OCI-LY1 (cell line): ENCODE data around the gene AHI1.

ENCODE experiments used
- H2AFZ ChIP-seq: fragments of 200-600 bp; sonication (generic), shearing (Covaris generic); 2 replicates; pipeline ENCODE4 v1.6.0; 2014; ENCODE audit warnings: antibody characterized with exemption, mild to moderate bottlenecking, low read length
- H3F3A ChIP-seq: fragments of 200-600 bp; sonication (generic), shearing (Covaris generic); 2 replicates; pipeline ENCODE4 v1.6.0; 2014; ENCODE audit warnings: mild to moderate bottlenecking, antibody characterized with exemption, low read length, moderate library complexity; ENCODE audit not compliant: insufficient read depth
- H3K27ac ChIP-seq: fragments of 200-600 bp; sonication (generic); 2 replicates; pipeline ENCODE4 v1.5.1; 2014; ENCODE audit warnings: low read length, mixed run types, mild to moderate bottlenecking, low read depth; ENCODE audit not compliant: poor library complexity, severe bottlenecking
- H3K27me3 ChIP-seq: fragments of 200-600 bp; sonication (generic); 2 replicates; pipeline ENCODE4 v1.6.0; 2014; ENCODE audit warnings: antibody characterized with exemption, mild to moderate bottlenecking, low read length, moderate library complexity; ENCODE audit not compliant: insufficient read depth
- H3K36me3 ChIP-seq: fragments of 200-600 bp; sonication (generic); 2 replicates; pipeline ENCODE4 v1.6.1; 2014; ENCODE audit warnings: mild to moderate bottlenecking, antibody characterized with exemption, low read length, moderate library complexity, mixed read lengths; ENCODE audit not compliant: insufficient read depth
- H3K4me1 ChIP-seq: fragments of 200-600 bp; sonication (generic); 2 replicates; pipeline ENCODE4 v1.5.1; 2014; ENCODE audit warnings: mild to moderate bottlenecking, low read length, moderate library complexity; ENCODE audit not compliant: insufficient read depth, severe bottlenecking
- H3K4me2 ChIP-seq: fragments of 200-600 bp; sonication (generic), shearing (Covaris generic); 2 replicates; pipeline ENCODE4 v1.6.1; 2014; ENCODE audit warnings: low read length
- H3K4me3 ChIP-seq: fragments of 200-600 bp; sonication (generic); 2 replicates; pipeline ENCODE4 v1.5.1; 2014; ENCODE audit warnings: low read length, low read depth, mild to moderate bottlenecking, mixed read lengths; ENCODE audit not compliant: poor library complexity, severe bottlenecking
- H3K79me2 ChIP-seq: fragments of 200-600 bp; shearing (Covaris generic); 2 replicates; pipeline ENCODE4 v1.6.1; 2016; ENCODE audit warnings: mixed run types, low read length, mixed read lengths; ENCODE audit not compliant: insufficient read depth
- H3K9ac ChIP-seq: fragments of 200-600 bp; sonication (generic), shearing (Covaris generic); 2 replicates; pipeline ENCODE4 v1.6.1; 2014; ENCODE audit warnings: mild to moderate bottlenecking, low read length, mixed read lengths
- H3K9me2 ChIP-seq: fragments of 200-600 bp; sonication (generic), shearing (Covaris generic); 2 replicates; pipeline ENCODE4 v1.6.1; 2014; ENCODE audit warnings: low read depth, mild to moderate bottlenecking, low read length, mixed read lengths
- H3K9me3 ChIP-seq: fragments of 200-600 bp; shearing (Covaris generic); 2 replicates; pipeline ENCODE4 v1.6.1; 2014; ENCODE audit warnings: low read length, mixed read lengths
- H4K20me1 ChIP-seq: fragments of 200-600 bp; sonication (generic), shearing (Covaris generic); 2 replicates; pipeline ENCODE4 v1.6.0; 2016; ENCODE audit warnings: mild to moderate bottlenecking, low read length; ENCODE audit not compliant: insufficient read depth
- CTCF ChIP-seq: fragments of 200-600 bp; sonication (generic), shearing (Covaris generic); IDR thresholded peaks from 2 replicates; pipeline ENCODE4 v1.5.1; 2017; ENCODE audit warnings: mild to moderate bottlenecking, antibody characterized with exemption, low read length, moderate library complexity, mixed read lengths
- EZH2 ChIP-seq: fragments of 200-600 bp; sonication (generic), shearing (Covaris generic); IDR thresholded peaks from 2 replicates; pipeline ENCODE4 v1.8.0; 2017; ENCODE audit warnings: borderline replicate concordance, mixed run types, mild to moderate bottlenecking, antibody characterized with exemption, low read length, moderate library complexity, mixed read lengths

The AHI1 gene

GRCh38 chr6:135520781-135521180 lies 23.2 kb upstream of the AHI1 start:
- Histone ChIP-seq H3K9ac (no peak overlapping the region), H3K36me3 (no peaks in the 10 kb centered on the region), H3K4me3 (no peak overlapping the region), H3K4me2 (no peak overlapping the region), H4K20me1 (no peaks in the 10 kb centered on the region), H3F3A (no peaks in the 10 kb centered on the region), H2AFZ (no peak overlapping the region), H3K4me1 (no peaks in the 10 kb centered on the region), H3K9me3 (0 out of 2 replicates have a peak, but pooled peaks cover 3% of the 10 kb centered on the region), H3K9me2 (no peaks in the 10 kb centered on the region), H3K79me2 (no peaks in the 10 kb centered on the region), H3K27me3 (no peaks in the 10 kb centered on the region), H3K27ac (no peak overlapping the region)
- TF ChIP-seq CTCF (no peak), EZH2 (no peak)

- Histone ChIP-seq H3K4me2 (no peak overlapping the region), H3F3A (no peaks in the 10 kb centered on the region), H3K36me3 (no peaks in the 10 kb centered on the region), H4K20me1 (no peaks in the 10 kb centered on the region), H2AFZ (no peak overlapping the region), H3K4me3 (no peak overlapping the region), H3K79me2 (no peaks in the 10 kb centered on the region), H3K9me3 (0 out of 2 replicates have a peak, but pooled peaks cover 3% of the 10 kb centered on the region), H3K27me3 (no peaks in the 10 kb centered on the region), H3K9me2 (no peaks in the 10 kb centered on the region), H3K4me1 (no peaks in the 10 kb centered on the region), H3K27ac (no peak overlapping the region), H3K9ac (no peak overlapping the region)
- TF ChIP-seq CTCF (no peak), EZH2 (no peak)
Observed at GRCh38 chr6:135519348-135519747, 21.8 kb upstream of the AHI1 start.

GRCh38 chr6:135517527-135517926 lies 20.0 kb upstream of the AHI1 start:
- no peaks in the 10 kb centered on the region for H3K4me1 ChIP-seq
- TF ChIP-seq EZH2 (no peak), CTCF (no peak)
- no peak overlapping the region for H3K4me2 ChIP-seq

More at GRCh38 chr6:135517527-135517926, 20.0 kb upstream of the AHI1 start:
- no peaks in the 10 kb centered on the region for H3K27me3 ChIP-seq
- H4K20me1 ChIP-seq: no peaks in the 10 kb centered on the region
- H3K4me3 ChIP-seq: no peak overlapping the region
- no peaks in the 10 kb centered on the region for H3F3A ChIP-seq
- no peaks in the 10 kb centered on the region for H3K9me2 ChIP-seq
- H2AFZ ChIP-seq: no peak overlapping the region
- 0 out of 2 replicates have a peak, but pooled peaks cover 3% of the 10 kb centered on the region for H3K9me3 ChIP-seq
- no peak overlapping the region for H3K9ac ChIP-seq
- H3K79me2 ChIP-seq: no peaks in the 10 kb centered on the region
- H3K36me3 ChIP-seq: no peaks in the 10 kb centered on the region
- H3K27ac ChIP-seq: no peak overlapping the region
